HL-60/S4 treated with phorbol 12-myristate 13-acetate at 8.2 ng/mL for 4 days and 3 days (cell line): Measurements from ENCODE around the gene SEMA3C.

ENCODE experiments used
- in situ Hi-C: fragments of 300-500 bp; cut with MboI; formaldehyde crosslinking; loops from 2 replicates; pipeline ENCODE4 v1.15.0; 2022; ENCODE audit warnings: low sequenced_read_pairs

Gene SEMA3C

GRCh38 chr7:80890426-80891258 is 28.2 kb downstream of the SEMA3C start:
- in situ Hi-C loops: no loop called here

GRCh38 chr7:80889525-80889924 is 29.3 kb downstream of the SEMA3C start:
- in situ Hi-C loops: no loop called here

- in situ Hi-C loops: no loop called here
Observed at GRCh38 chr7:80885757-80886156, 33.1 kb downstream of the SEMA3C start.

GRCh38 chr7:80884511-80885195 is 34.2 kb downstream of the SEMA3C start:
- in situ Hi-C loops: no loop called here

- in situ Hi-C loops: no loop called here
Observed at GRCh38 chr7:80883154-80884025, 35.5 kb downstream of the SEMA3C start.

- in situ Hi-C loops: no loop called here
Observed at GRCh38 chr7:80882213-80882801, 36.5 kb downstream of the SEMA3C start.

- in situ Hi-C loops: no loop called here
Observed at GRCh38 chr7:80881351-80881900, 37.4 kb downstream of the SEMA3C start.

GRCh38 chr7:80879849-80880248 is 39.0 kb downstream of the SEMA3C start:
- in situ Hi-C loops: no loop called here

GRCh38 chr7:80876894-80877414 is 41.9 kb downstream of the SEMA3C start:
- in situ Hi-C loops: no loop called here

- in situ Hi-C loops: no loop called here
Observed at GRCh38 chr7:80875537-80876120, 43.2 kb downstream of the SEMA3C start.

- in situ Hi-C loops: no loop called here
Observed at GRCh38 chr7:80873140-80873539, 45.7 kb downstream of the SEMA3C start.

GRCh38 chr7:80871228-80871627 is 47.6 kb downstream of the SEMA3C start:
- in situ Hi-C loops: no loop called here

GRCh38 chr7:80870813-80871212 is 48.0 kb downstream of the SEMA3C start:
- in situ Hi-C loops: no loop called here

GRCh38 chr7:80869821-80870751 is 48.8 kb downstream of the SEMA3C start:
- in situ Hi-C loops: no loop called here

GRCh38 chr7:80869106-80869784 is 49.6 kb downstream of the SEMA3C start:
- in situ Hi-C loops: no loop called here

GRCh38 chr7:80868566-80868965 is 50.3 kb downstream of the SEMA3C start:
- in situ Hi-C loops: no loop called here

GRCh38 chr7:80860554-80860953 is 58.3 kb downstream of the SEMA3C start:
- in situ Hi-C loops: no loop called here

- in situ Hi-C loops: no loop called here
Observed at GRCh38 chr7:80859272-80859970, 59.4 kb downstream of the SEMA3C start.
